GM19395 (cell line): Measurements from ENCODE around the gene ROGDI.

ENCODE experiments used
- ATAC-seq: cut with Tn5 transposase; IDR thresholded peaks from one replicate; pipeline ENCODE4 v1.9.1; 2021; ENCODE audit warnings: mild to moderate bottlenecking, moderate library complexity; ENCODE audit not compliant: unreplicated experiment

ROGDI gene

DNA sequence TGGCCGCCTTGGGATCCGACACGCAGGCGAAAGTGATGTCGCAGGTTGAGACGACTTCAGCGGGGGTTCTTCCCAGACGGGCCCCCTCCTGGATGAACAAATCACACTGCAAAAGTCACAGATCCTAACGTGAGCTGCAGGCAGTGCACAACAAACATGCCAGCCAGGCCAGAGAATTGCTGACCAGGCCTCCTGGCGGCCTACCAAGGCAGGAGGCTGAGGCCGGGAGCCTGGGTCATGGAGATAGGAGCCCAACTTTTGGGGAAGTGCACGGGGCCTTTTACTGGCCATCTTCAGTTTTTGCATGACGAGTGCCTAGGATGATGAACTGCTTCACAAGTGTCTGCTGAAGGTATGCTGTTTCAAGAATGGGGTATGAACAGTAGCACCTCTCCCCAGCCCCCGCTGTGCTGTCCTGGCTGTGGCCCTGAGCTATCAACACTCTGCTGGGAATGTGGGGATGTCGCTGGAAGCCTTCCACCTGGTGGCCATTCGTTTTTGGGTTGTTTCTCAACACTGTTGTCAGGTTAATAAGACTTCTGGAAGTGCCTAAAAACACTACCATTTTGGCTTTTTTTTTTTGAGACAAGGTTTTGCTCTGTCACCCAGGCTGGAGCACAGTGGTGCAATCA is 12.2 kb upstream of the ROGDI start:
- ATAC-seq: no peak

- ATAC-seq: no peak
Measured at GRCh38 chr16:4814046-4814445, 11.6 kb upstream of the ROGDI start.

DNA sequence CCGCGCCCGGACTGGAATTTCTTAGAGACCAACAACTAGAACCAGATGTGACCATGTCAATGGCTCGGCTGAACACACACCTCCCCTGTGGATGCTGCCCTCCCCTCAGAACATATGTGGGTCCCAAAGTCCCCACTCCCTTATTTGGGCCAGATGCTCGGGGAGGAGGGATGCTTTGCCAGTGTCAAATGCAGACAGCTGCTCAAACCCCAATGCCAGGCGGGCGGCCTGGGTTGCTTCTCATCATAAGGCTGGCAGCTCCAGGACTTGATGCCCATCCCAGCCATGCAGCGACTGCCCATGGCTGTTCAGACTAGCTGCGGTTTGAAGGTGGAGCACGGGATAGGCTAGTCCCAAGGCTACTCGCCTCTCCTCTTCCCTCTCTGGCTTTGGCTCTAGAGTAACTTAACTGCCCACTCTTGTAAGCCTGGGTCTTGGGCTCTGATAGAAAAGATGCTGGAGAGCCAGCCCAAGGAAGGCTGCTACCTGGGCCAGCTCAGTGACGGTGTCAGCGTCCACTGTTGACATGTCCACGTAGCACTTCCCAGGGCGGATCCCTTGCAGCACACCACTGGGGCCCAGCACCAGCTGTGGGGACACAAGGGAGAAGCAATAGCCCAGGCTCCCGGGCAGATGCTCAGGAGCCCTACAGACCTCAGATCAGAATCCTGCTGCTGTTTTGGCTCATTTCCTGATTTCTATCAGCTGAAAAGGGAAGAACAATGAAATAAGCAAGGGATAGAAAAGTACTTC is 11.0 kb upstream of the ROGDI start:
- ATAC-seq: no peak

DNA sequence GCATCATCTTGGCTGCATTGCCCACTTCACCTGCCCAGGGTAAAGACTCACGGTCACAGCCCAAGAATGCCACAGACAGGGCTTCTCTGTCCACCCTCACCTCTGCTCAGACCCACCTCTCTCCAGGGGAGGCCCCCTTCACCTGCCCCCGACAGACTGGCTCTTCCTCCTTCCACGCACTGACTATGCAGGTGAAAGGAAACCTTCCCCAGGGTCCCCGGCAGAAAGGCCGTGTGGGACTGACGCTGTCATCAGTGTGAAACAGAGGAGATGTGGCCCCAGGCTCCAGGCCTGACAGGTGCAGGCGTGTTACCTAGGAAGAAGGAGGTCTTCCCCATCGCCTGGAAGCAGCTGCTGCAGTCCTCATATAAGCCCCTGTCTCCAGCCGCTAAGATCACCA is 9.3 kb upstream of the ROGDI start:
- ATAC-seq: no peak

DNA sequence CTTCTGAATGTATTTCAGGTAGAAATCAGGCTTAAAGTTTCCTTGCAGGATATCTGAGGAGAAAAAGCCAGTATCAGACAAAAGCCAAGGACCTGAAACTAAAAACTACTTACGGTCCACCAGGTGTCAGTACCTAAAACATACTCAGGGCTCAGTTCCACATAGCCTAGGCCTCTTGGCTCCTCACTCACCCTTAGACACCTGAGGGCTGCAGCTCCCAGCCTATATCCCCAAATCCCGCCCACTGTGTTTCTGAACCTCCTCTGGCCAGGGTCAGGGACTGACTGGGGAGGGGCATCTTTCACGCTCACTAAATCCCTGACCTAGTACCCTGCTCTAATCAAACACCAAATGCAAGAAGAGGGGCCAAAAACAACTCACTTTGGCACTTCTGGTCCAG is 8.8 kb upstream of the ROGDI start:
- no peak for ATAC-seq

DNA sequence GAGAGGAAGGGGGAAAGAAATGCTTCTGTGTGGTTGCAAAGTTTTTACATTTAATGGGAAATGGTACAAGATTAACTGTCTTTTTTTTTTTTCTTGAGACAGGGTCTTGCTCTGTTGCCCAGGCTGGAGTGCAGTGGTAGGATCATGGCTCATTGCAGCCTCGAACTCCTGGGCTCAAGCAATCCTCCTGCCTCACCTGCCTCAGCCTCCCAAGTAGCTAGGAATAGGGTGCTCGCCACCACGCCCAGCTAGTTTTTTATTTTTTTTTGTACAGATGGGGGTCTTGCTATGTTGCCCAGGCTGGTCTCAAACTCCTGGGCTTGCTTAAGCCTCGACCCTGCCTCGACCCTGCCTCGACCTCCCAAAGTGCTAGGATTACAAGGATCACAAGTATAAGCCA is 3.8 kb upstream of the ROGDI start:
- no peak for ATAC-seq

GRCh38 chr16:4805231-4805630 is 2.8 kb upstream of the ROGDI start:
- no peak for ATAC-seq

- ATAC-seq: no peak
Measured at GRCh38 chr16:4803898-4804762, 1.7 kb upstream of the ROGDI start.

DNA sequence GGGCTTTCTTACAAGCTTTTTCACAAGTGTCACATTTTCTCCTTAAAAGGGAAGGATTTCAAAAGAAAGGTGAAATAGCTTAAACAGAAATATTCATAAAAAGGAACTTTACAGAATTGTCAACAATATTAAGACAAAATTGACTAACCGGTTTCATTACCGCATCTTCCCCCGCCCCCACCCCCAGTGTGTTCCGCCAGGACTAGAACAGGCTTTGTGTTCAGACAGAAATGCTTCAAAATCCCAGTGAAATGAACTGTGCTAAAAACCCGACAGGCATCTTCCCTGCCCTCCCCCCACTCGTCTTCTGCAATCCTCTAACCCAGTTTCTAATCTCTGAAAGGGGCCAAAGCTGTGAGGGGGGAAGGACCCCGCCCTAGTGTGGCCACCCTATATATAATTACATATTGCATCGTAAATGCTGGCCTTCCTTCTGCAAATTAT is 990 bp upstream of the ROGDI start:
- ATAC-seq: no peak

DNA sequence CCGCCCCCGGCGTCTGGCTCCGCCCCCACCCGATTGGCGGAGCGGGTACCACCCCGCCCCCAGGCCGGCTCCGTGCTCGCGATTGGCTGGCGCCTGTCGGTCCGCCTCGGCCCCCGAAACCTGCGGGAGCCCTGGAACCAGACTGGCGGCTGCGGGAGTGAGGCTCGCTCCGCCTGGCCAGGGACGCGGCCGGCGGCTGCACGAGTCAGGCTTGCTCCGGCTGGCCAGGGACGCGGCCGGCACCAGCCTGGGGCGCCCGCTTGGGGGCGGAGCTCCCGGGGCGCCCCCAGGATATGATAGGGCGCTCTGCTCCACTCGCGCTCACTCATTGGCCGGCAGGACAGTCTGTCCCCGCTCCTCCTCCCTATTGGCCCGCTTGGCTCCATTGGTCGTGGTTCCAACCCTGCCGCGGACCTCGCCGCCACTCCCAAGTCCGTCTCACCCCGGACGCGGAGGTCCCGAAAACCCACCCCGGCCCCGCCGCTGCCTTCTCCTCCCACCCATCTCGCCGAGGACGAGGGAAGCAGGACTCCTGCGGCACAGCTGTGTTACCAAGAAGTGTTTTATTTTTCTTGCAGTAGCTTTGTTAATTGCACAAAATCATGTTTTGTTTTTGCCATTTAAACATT is 340 bp upstream of the ROGDI start:
- ATAC-seq: peak; percentile 89

DNA sequence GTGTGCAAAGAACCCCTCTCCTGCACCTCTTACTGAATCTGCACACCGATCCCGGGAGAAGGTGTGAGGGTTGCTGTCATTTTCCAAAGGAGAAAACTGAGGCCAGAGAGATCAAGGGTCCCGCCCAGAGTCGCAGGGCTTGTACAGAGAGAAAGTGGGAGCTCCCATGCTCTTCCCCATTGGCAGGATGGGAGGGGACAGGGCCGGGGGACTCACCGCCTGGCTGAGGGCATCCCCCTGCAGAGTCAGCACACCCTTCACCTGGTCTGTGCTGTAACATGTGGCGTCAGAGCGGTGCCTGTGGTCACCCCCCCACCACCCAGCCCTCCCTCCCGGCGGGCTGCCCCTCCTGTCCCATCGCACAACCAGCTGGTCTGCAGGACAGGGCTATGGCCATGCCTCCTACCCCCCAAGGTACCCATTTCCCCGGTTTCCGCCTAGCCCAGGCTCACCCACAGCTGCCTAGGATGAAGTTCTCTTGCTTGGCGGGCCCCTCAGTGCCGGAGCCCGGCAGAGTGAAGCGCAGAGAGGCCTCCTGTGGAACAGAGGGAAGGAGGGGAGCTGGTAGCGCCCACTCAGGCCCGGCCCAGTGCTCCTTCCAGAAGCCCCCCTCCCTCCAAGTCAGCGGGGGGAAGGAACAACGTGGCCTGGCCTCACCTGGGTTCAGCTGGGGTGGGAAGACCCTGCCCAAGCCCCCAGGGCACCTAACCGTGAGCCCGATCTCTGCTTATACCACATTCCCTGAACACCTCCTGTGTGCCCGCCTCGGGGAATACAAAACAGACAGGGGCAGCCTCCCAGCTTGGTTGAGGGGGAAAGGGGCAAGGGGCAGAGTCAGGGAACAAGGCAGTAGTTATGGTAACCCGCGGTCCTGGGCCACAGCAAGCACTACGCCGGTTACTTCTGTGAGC is 1.1 kb downstream of the ROGDI start:
- no peak for ATAC-seq

DNA sequence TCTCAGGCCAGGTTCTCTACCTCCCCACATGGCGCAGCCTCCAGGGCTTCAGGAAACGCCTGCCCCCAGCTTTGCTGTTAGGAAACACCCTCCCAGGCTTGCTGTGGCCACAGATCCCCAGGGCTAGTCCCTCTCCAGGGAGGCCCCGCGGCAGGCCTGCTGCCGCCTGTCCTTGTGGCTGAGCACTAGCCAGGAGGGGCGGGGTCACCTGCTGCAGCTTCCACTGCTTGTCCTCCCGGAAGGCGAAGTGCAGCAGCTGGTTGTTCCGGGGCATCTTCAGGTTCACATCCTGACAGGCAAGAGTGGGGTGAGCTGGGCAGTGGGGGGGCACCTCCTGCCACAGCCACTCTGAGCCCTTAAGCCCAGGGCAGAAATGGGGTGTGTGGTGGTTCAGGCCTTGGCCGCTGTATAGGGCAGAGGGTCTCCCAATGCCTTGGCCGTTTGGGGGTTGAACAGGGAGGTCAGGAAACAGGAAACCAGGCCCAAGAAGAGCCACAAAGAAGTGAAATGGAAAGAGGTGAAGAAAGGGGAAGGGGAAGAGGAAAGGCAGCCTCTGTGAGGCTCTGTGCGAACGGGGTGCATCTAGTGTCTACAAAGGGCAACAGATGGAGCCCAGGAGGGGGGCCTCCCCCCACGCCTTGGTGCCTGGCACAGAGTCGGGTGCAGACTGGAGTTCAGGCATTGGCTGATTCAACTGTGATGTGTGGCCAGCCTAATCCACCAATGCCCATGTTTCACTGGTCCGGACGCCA is 2.0 kb downstream of the ROGDI start:
- ATAC-seq: no peak

DNA sequence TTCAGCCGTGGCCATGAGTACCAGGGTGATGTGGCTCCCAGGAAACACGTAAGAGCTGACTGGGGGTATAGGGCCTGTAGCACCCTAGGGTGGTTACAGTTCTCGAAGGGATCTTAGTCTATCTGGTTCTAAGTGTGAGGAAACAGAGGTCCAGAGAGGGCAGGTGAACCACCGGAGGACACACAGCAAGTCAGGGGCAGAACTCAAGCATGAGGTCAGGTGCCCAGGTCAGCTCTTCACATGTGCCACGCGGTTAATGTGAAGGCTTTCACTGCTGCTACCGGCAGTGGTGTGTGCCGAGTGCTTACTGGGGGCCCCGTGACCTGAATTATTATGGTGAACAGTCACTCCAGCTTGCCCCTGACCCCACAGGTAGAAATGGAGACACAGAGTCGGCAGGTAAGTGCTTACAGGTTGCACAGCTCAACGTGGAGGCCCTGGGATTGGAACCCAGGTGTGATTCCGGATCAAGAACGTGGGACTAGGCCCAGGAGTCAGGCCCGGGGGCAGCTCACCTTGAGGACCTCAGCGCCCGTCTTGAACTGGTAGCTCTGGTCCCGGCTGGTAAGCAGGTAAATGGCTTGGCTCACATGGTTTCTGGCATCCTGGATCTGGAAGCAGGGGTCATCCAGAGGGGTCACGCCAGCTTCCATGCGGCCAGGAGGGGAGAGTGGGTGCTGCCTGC is 3.1 kb downstream of the ROGDI start:
- ATAC-seq: no peak

DNA sequence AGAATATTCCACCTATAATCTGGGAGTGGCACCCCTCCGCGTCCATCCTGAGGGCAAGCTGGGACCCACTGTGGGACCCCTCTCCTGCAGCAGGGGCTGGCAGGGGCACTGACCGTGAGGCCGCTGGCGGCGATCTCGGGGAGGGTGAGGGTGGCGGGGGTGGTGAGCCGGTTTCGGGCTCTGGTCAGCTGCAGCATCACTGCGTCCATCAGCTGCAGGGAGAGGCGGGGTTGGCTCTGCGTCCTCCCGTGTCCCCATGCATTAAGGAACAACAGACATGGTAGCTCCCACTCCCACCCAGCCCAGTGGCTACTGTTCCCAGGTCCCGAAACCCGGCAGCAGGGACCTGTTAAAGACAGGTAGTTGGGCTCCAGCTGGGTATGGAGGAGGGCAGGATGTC is 4.0 kb downstream of the ROGDI start:
- ATAC-seq: no peak

- ATAC-seq: no peak
Measured at GRCh38 chr16:4797805-4798252, 4.6 kb downstream of the ROGDI start.

DNA sequence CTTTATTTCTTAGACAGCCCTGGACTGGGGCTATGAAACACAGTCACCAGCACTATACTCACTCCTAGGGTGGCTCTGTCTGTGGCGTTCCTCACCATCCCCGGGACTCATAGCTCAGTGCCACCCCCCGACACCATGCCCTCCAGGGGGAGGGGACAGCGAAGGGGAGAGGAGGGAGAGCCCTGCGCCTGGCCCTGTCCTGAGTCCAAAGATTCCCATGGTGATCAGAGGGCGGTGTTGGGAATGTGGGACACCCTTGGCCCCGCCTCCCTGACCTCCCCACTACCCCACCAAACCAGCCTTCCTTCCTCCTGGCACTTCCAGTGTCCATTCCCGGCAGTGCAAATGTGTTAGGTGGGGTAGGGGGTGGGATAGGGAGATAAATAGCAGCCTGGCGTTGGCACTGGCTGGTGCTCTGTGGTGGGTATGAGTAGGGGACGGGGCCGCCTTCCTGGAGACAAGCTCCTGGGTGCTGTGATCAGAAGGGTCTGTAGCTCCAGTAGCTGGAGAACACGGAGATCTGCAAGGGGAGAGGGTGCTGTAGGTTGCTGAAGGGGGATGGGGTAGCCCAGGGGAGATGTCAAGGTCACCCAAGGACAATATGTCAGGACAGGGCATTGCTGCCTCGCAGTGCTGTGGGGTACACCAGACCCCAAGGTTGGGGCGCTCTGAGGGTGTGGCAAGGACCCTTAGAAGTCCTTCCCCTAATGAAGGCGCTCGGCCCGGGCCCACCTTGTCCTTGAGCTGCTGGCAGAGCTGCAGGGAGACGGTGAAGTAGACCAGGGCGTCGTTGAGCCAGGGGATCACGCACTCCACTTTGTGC is 5.2 kb downstream of the ROGDI start:
- no peak for ATAC-seq

DNA sequence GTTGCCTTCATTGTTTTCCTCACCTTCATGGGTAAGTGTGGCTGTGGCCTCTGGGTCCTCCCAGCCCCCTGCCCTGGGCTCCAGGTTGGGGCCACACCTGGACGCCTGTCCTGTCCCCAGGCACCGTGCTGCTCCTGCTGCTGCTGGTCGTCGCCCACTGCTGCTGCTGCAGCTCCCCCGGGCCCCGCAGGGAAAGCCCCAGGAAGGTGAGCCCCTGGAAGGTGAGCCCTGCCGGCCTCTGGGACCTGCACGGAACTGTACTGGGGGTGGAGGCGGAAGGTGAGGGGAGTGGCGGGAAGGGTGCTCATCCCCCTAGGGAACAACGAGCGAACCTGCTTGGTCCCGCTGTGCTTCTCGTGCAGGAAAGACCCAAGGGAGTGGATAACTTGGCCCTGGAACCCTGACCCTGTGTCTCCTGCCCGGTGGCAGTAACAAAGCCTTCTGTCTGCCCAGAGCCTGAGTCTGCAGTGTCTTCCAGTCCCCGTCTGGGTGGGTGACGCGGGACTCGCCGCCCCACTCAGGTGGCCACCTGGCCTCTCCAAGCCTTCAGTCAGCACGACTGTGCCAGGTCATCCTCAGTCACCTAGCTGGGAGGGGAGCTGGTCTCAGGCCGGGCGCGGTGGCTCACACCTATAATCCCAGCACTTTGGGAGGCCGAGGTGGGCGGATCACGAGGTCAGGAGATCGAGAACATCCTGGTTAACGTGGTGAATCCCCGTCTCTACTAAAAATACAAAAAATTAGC is 6.4 kb downstream of the ROGDI start:
- ATAC-seq: no peak
